Activated naive CD4-positive, alpha-beta T cell treated with anti-CD3 and anti-CD28 coated beads for 36 hours (primary cell): ENCODE data around the gene CAVIN3. TPM values are rescaled to one million over a fixed set of nuclear protein-coding genes. Genes with fewer than 3 reads are reported as not detected.

Source experiments
- CTCF ChIA-PET: fragments of 350-600 bp; sonication (Branson Sonifier 250); formaldehyde crosslinking; loops from one replicate; lab custom pipeline; 2021; ENCODE audit warnings: antibody characterized with exemption; lab: Charles Lee
- DNase-seq: peaks from one replicate; pipeline ENCODE4 v3.0.0-alpha.2; 2020
- H3K27ac Mint-ChIP-seq: one replicate; pipeline ENCODE4 v1.8.0; 2021; ENCODE audit warnings: mild to moderate bottlenecking, mixed read lengths
- H3K27me3 Mint-ChIP-seq: one replicate; pipeline ENCODE4 v1.8.0; 2021; ENCODE audit warnings: low read depth, mixed read lengths
- H3K36me3 Mint-ChIP-seq: one replicate; pipeline ENCODE4 v1.8.0; 2021; ENCODE audit warnings: low read depth, mixed read lengths
- H3K4me1 Mint-ChIP-seq: one replicate; pipeline ENCODE4 v1.8.0; 2021; ENCODE audit warnings: low read depth, mixed read lengths
- H3K4me3 Mint-ChIP-seq: one replicate; pipeline ENCODE4 v1.8.0; 2021; ENCODE audit warnings: mild to moderate bottlenecking, moderate library complexity, mixed read lengths
- H3K9me3 Mint-ChIP-seq: one replicate; pipeline ENCODE4 v1.8.0; 2021; ENCODE audit warnings: mixed read lengths
- intact Hi-C: fragments of 100-400 bp; cut with micrococcal nuclease; formaldehyde crosslinking; loops from one replicate; pipeline ENCODE4 v1.15.1; 2023
- total RNA-seq, 2 experiments: library from RNA; stranded (reverse); gene quantifications; one replicate each; pipeline ENCODE4 v1.2.3, GENCODE V29; 2021

Gene CAVIN3
- total RNA-seq, 2 experiments from 2014 or later: 1.1 to 1.5 TPM

- intact Hi-C loops: loop anchor here (5.0 kb wide), 3 partner anchors 199 to 414 kb away; no protein-coding TSS in a partner anchor
These were observed 3.1 kb upstream of the CAVIN3 start for GRCh38 chr11:6323291-6323905.

GRCh38 chr11:6321961-6322362, 1.7 kb upstream of the CAVIN3 start:
- peak overlapping the region; percentile 57 for H3K27ac Mint-ChIP-seq
- no peaks in the 10 kb centered on the region for H3K9me3 Mint-ChIP-seq
- CTCF ChIA-PET: interaction anchor here (0.9 to 4.2 kb wide), 5 partner anchors 16 to 57 kb away, joined by 4 to 11 read pairs (median 5); no protein-coding TSS in a partner anchor
- H3K4me1 Mint-ChIP-seq: peaks cover 26% of the 10 kb centered on the region
- no peak overlapping the region for H3K4me3 Mint-ChIP-seq
- H3K36me3 Mint-ChIP-seq: no peaks in the 10 kb centered on the region
- peaks cover 37% of the 10 kb centered on the region for H3K27me3 Mint-ChIP-seq
- intact Hi-C loops: loop anchor here (1.0 to 5.0 kb wide), 6 partner anchors 31 to 415 kb away; partner anchors contain the start of genes CCKBR and FHIP1B
- DNase-seq: no peak

More at GRCh38 chr11:6323291-6323905, 3.1 kb upstream of the CAVIN3 start:
- DNase-seq: no peak
- Mint-ChIP-seq H3K27me3 (peaks cover 30% of the 10 kb centered on the region), H3K4me1 (peaks cover 26% of the 10 kb centered on the region), H3K27ac (no peak overlapping the region), H3K36me3 (no peaks in the 10 kb centered on the region), H3K4me3 (no peak overlapping the region), H3K9me3 (no peaks in the 10 kb centered on the region)
- CTCF ChIA-PET: interaction anchor here (0.6 to 4.2 kb wide), 6 partner anchors 19 to 70 kb away, joined by 3 to 11 read pairs (median 3); no protein-coding TSS in a partner anchor

GRCh38 chr11:6321356-6321755, 1.1 kb upstream of the CAVIN3 start:
- H3K27me3 Mint-ChIP-seq: peaks cover 39% of the 10 kb centered on the region

GRCh38 chr11:6319704-6320410, 444 bp downstream of the CAVIN3 start:
- peak overlapping the region; percentile 68 for H3K4me3 Mint-ChIP-seq
- H3K36me3 Mint-ChIP-seq: no peaks in the 10 kb centered on the region
- peaks cover 47% of the 10 kb centered on the region for H3K27me3 Mint-ChIP-seq
- CTCF ChIA-PET: interaction anchor here (0.6 to 9.6 kb wide), 6 partner anchors 14 to 221 kb away, joined by 3 to 67 read pairs (median 4); no protein-coding TSS in a partner anchor
- no peaks in the 10 kb centered on the region for H3K9me3 Mint-ChIP-seq
- no peak overlapping the region for H3K27ac Mint-ChIP-seq
- DNase-seq: peak; percentile 29
- peaks cover 26% of the 10 kb centered on the region for H3K4me1 Mint-ChIP-seq
- intact Hi-C loops: loop anchor here (2.0 to 5.0 kb wide), 4 partner anchors 61 to 417 kb away; partner anchors contain the start of gene CCKBR

More at GRCh38 chr11:6321356-6321755, 1.1 kb upstream of the CAVIN3 start:
- DNase-seq: no peak
- H3K9me3 Mint-ChIP-seq: no peaks in the 10 kb centered on the region
- CTCF ChIA-PET: interaction anchor here (0.6 to 1.7 kb wide), 2 partner anchors 58 to 238 kb away, joined by 3 to 4 read pairs; no protein-coding TSS in a partner anchor
- H3K4me1 Mint-ChIP-seq: peaks cover 26% of the 10 kb centered on the region
- no peaks in the 10 kb centered on the region for H3K36me3 Mint-ChIP-seq
- intact Hi-C loops: loop anchor here (1.0 to 5.0 kb wide), 6 partner anchors 32 to 416 kb away; partner anchors contain the start of genes CCKBR and FHIP1B
- H3K4me3 Mint-ChIP-seq: peak overlapping the region; percentile 68
- H3K27ac Mint-ChIP-seq: peak overlapping the region; percentile 81

GRCh38 chr11:6319001-6319703, 1.1 kb downstream of the CAVIN3 start:
- CTCF ChIA-PET: interaction anchor here (0.8 to 9.6 kb wide), 5 partner anchors 32 to 84 kb away, joined by 3 to 67 read pairs (median 11); no protein-coding TSS in a partner anchor
- no peak overlapping the region for H3K27ac Mint-ChIP-seq
- H3K4me3 Mint-ChIP-seq: peak overlapping the region; percentile 68
- peaks cover 49% of the 10 kb centered on the region for H3K27me3 Mint-ChIP-seq
- intact Hi-C loops: no loop called here
- H3K9me3 Mint-ChIP-seq: no peaks in the 10 kb centered on the region
- H3K36me3 Mint-ChIP-seq: no peaks in the 10 kb centered on the region
- no peak for DNase-seq
- H3K4me1 Mint-ChIP-seq: peaks cover 26% of the 10 kb centered on the region

GRCh38 chr11:6318204-6318603, 2.1 kb downstream of the CAVIN3 start:
- H3K9me3 Mint-ChIP-seq: no peaks in the 10 kb centered on the region
- H3K27ac Mint-ChIP-seq: no peak overlapping the region
- H3K4me3 Mint-ChIP-seq: no peak overlapping the region
- CTCF ChIA-PET: interaction anchor here (0.8 to 9.6 kb wide), 5 partner anchors 33 to 187 kb away, joined by 4 to 67 read pairs (median 11); no protein-coding TSS in a partner anchor
- intact Hi-C loops: no loop called here
- H3K4me1 Mint-ChIP-seq: peaks cover 26% of the 10 kb centered on the region
- DNase-seq: no peak
- H3K27me3 Mint-ChIP-seq: peaks cover 49% of the 10 kb centered on the region
- no peaks in the 10 kb centered on the region for H3K36me3 Mint-ChIP-seq

GRCh38 chr11:6315811-6316425, 4.4 kb downstream of the CAVIN3 start:
- peak; percentile 46 for DNase-seq
- Mint-ChIP-seq H3K36me3 (no peaks in the 10 kb centered on the region), H3K27ac (no peak overlapping the region), H3K4me3 (no peak overlapping the region), H3K27me3 (peaks cover 44% of the 10 kb centered on the region), H3K9me3 (no peaks in the 10 kb centered on the region), H3K4me1 (peaks cover 9% of the 10 kb centered on the region)
- intact Hi-C loops: loop anchor here (1.0 to 2.0 kb wide), 3 partner anchors 17 to 294 kb away; no protein-coding TSS in a partner anchor
- CTCF ChIA-PET: interaction anchor here (0.7 to 9.6 kb wide), 16 partner anchors 10 to 293 kb away, joined by 3 to 67 read pairs (median 4); partner anchors contain the start of gene C11orf42

GRCh38 chr11:6312106-6312505, 8.2 kb downstream of the CAVIN3 start:
- no peak for DNase-seq
- CTCF ChIA-PET: interaction anchor here (0.6 to 9.6 kb wide), 3 partner anchors 51 to 66 kb away, joined by 3 to 67 read pairs (median 4); no protein-coding TSS in a partner anchor
- Mint-ChIP-seq H3K27ac (no peak overlapping the region), H3K27me3 (peaks cover 25% of the 10 kb centered on the region), H3K9me3 (no peaks in the 10 kb centered on the region), H3K4me1 (no peaks in the 10 kb centered on the region), H3K4me3 (no peak overlapping the region), H3K36me3 (no peaks in the 10 kb centered on the region)
- intact Hi-C loops: no loop called here

- Mint-ChIP-seq H3K4me3 (no peak overlapping the region), H3K27ac (no peak overlapping the region)
- CTCF ChIA-PET: interaction anchor here (0.9 to 1.9 kb wide), 4 partner anchors 9 to 71 kb away, joined by 3 to 9 read pairs (median 4); no protein-coding TSS in a partner anchor
These were observed 12.4 kb downstream of the CAVIN3 start for GRCh38 chr11:6307876-6308275.

GRCh38 chr11:6305297-6305696, 15.0 kb downstream of the CAVIN3 start:
- CTCF ChIA-PET: interaction anchor here (0.6 to 2.9 kb wide), 5 partner anchors 10 to 58 kb away, joined by 3 to 13 read pairs (median 4); no protein-coding TSS in a partner anchor
- no peaks in the 10 kb centered on the region for H3K36me3 Mint-ChIP-seq
- H3K27ac Mint-ChIP-seq: no peak overlapping the region
- H3K27me3 Mint-ChIP-seq: peaks cover 29% of the 10 kb centered on the region
- DNase-seq: no peak
- H3K4me1 Mint-ChIP-seq: no peaks in the 10 kb centered on the region
- no peak overlapping the region for H3K4me3 Mint-ChIP-seq
- H3K9me3 Mint-ChIP-seq: no peaks in the 10 kb centered on the region
- intact Hi-C loops: no loop called here

More at GRCh38 chr11:6307876-6308275, 12.4 kb downstream of the CAVIN3 start:
- H3K27me3 Mint-ChIP-seq: peaks cover 28% of the 10 kb centered on the region
- H3K4me1 Mint-ChIP-seq: no peaks in the 10 kb centered on the region
- intact Hi-C loops: no loop called here
- H3K36me3 Mint-ChIP-seq: no peaks in the 10 kb centered on the region
- no peaks in the 10 kb centered on the region for H3K9me3 Mint-ChIP-seq
- DNase-seq: no peak

GRCh38 chr11:6303661-6304060, 16.6 kb downstream of the CAVIN3 start:
- no peak overlapping the region for H3K4me3 Mint-ChIP-seq
- H3K9me3 Mint-ChIP-seq: no peaks in the 10 kb centered on the region
- H3K4me1 Mint-ChIP-seq: no peaks in the 10 kb centered on the region
- intact Hi-C loops: no loop called here
- CTCF ChIA-PET: interaction anchor here (2.2 kb wide), 1 partner anchor 13 kb away, joined by 6 read pairs; no protein-coding TSS in a partner anchor
- DNase-seq: no peak
- H3K27ac Mint-ChIP-seq: no peak overlapping the region
- H3K36me3 Mint-ChIP-seq: no peaks in the 10 kb centered on the region
- H3K27me3 Mint-ChIP-seq: peaks cover 29% of the 10 kb centered on the region
